Smooth muscle cell (in vitro differentiated cells): ENCODE results near the gene TSKU. TPM values are rescaled to one million over a fixed set of nuclear protein-coding genes. Genes with fewer than 3 reads are reported as not detected.
A peak's percentile ranks its signal among the peaks of the same experiment; 100 is the strongest.

Source experiments
- DNase-seq: peaks from one replicate; lab custom pipeline; 2025; ENCODE audit not compliant: unreplicated experiment; lab: John Stamatoyannopoulos, UW
- H2AFZ ChIP-seq: fragments of 200-600 bp; sonication (generic); 2 replicates; pipeline ENCODE4 v1.6.0; 2016; ENCODE audit warnings: antibody characterized with exemption, low read depth, mild to moderate bottlenecking
- H3F3A ChIP-seq: fragments of 200-600 bp; sonication (generic); 2 replicates; pipeline ENCODE4 v1.6.0; 2017; ENCODE audit warnings: antibody characterized with exemption, low read depth
- H3K27ac ChIP-seq: fragments of 200-600 bp; sonication (generic); 2 replicates; pipeline ENCODE4 v1.5.1; 2016; ENCODE audit warnings: low read depth, mild to moderate bottlenecking
- H3K27me3 ChIP-seq: fragments of 200-600 bp; sonication (generic); 2 replicates; pipeline ENCODE4 v1.6.1; 2016; ENCODE audit warnings: low read depth, mild to moderate bottlenecking
- H3K36me3 ChIP-seq: fragments of 200-600 bp; sonication (generic); 2 replicates; pipeline ENCODE4 v1.5.1; 2016; ENCODE audit warnings: low read depth
- H3K4me1 ChIP-seq: fragments of 200-600 bp; sonication (generic); 2 replicates; pipeline ENCODE4 v1.5.1; 2016; ENCODE audit warnings: low read depth
- H3K4me2 ChIP-seq: fragments of 200-600 bp; sonication (generic); 2 replicates; pipeline ENCODE4 v1.6.0; 2016; ENCODE audit warnings: mild to moderate bottlenecking
- H3K4me3 ChIP-seq: fragments of 200-600 bp; sonication (generic); 2 replicates; pipeline ENCODE4 v1.5.1; 2016; ENCODE audit warnings: mild to moderate bottlenecking
- H3K79me2 ChIP-seq: fragments of 200-600 bp; sonication (generic); 2 replicates; pipeline ENCODE4 v1.6.0; 2016; ENCODE audit warnings: low read depth, mild to moderate bottlenecking
- H3K9ac ChIP-seq: fragments of 200-600 bp; sonication (generic); 2 replicates; pipeline ENCODE4 v1.6.0; 2016; ENCODE audit warnings: low read depth
- H3K9me3 ChIP-seq: fragments of 200-600 bp; sonication (generic); replicated peaks from 2 replicates; pipeline ENCODE4 v1.5.1; 2016; ENCODE audit warnings: low read depth
- H4K20me1 ChIP-seq: fragments of 200-600 bp; sonication (generic); 2 replicates; pipeline ENCODE4 v1.6.0; 2016; ENCODE audit warnings: low read depth
- CTCF ChIP-seq: fragments of 200-600 bp; sonication (generic); IDR thresholded peaks from 2 replicates; pipeline ENCODE4 v1.5.1; 2017; ENCODE audit warnings: borderline replicate concordance, mild to moderate bottlenecking, antibody characterized with exemption; ENCODE audit not compliant: insufficient read depth, poor library complexity, severe bottlenecking
- WGBS: methylation state at CpG from one replicate; pipeline ENCODE4 v1.1.7; 2016; ENCODE audit warnings: low lambda C conversion rate; 5-methylcytosine and 5-hydroxymethylcytosine counted together
- polyA plus RNA-seq: library from polyadenylated mRNA; unstranded; fragments of >200 nt; fragmentation: Nextera tagmentation; extraction: Ambion mirVana; gene quantifications from 2 replicates; pipeline ENCODE4 v1.2.1, GENCODE V29; 2016
- total RNA-seq: library from RNA; depleted of rRNA; stranded (reverse); fragments of >200 nt; gene quantifications from 2 replicates; pipeline ENCODE4 v1.2.3, GENCODE V29; 2014

The TSKU gene
- total and polyA plus RNA-seq, 2 experiments from 2014 or later, result 75.2 to 144 TPM

GRCh38 chr11:76801225-76801624, 18.1 kb downstream of the TSKU start:
- Histone ChIP-seq H3K4me2 (peak overlapping the region; percentile 76), H3K27ac (peak overlapping the region; percentile 93), H3K36me3 (no peaks in the 10 kb centered on the region), H3K9me3 (no peaks in the 10 kb centered on the region), H2AFZ (no peak overlapping the region), H3K27me3 (no peaks in the 10 kb centered on the region), H3K4me3 (no peak overlapping the region), H3F3A (peaks cover 4% of the 10 kb centered on the region), H4K20me1 (peaks cover 27% of the 10 kb centered on the region), H3K9ac (peak overlapping the region; percentile 1), H3K4me1 (peaks cover 44% of the 10 kb centered on the region), H3K79me2 (peaks cover 14% of the 10 kb centered on the region)
- 49% methylated on average over 2 of the region's 2 CpGs for WGBS
- no peak for DNase-seq
- no peak for TF ChIP-seq CTCF

GRCh38 chr11:76801736-76802135, 18.6 kb downstream of the TSKU start:
- WGBS, result 19% methylated on average over 2 of the region's 2 CpGs
- no peaks in the 10 kb centered on the region for H3K9me3 ChIP-seq
- H3K27ac ChIP-seq, result peak overlapping the region; percentile 93
- H3F3A ChIP-seq, result peaks cover 4% of the 10 kb centered on the region
- no peak for DNase-seq
- TF ChIP-seq CTCF, result no peak
- peaks cover 22% of the 10 kb centered on the region for H4K20me1 ChIP-seq
- peak overlapping the region; percentile 76 for H3K4me2 ChIP-seq
- H3K9ac ChIP-seq, result no peak overlapping the region
- H3K4me3 ChIP-seq, result no peak overlapping the region
- no peak overlapping the region for H2AFZ ChIP-seq
- no peaks in the 10 kb centered on the region for H3K36me3 ChIP-seq
- H3K4me1 ChIP-seq, result peaks cover 49% of the 10 kb centered on the region
- H3K79me2 ChIP-seq, result peaks cover 10% of the 10 kb centered on the region
- H3K27me3 ChIP-seq, result no peaks in the 10 kb centered on the region

- Histone ChIP-seq H2AFZ (no peak overlapping the region), H3K36me3 (no peaks in the 10 kb centered on the region), H3K27ac (peak overlapping the region; percentile 93), H3K27me3 (no peaks in the 10 kb centered on the region), H3K79me2 (peaks cover 6% of the 10 kb centered on the region), H4K20me1 (peaks cover 18% of the 10 kb centered on the region), H3K4me3 (no peak overlapping the region), H3F3A (peaks cover 4% of the 10 kb centered on the region), H3K4me1 (peaks cover 53% of the 10 kb centered on the region), H3K9ac (peak overlapping the region; percentile 72), H3K9me3 (no peaks in the 10 kb centered on the region), H3K4me2 (peak overlapping the region; percentile 76)
- DNase-seq, result no peak
- 76% methylated on average over 3 of the region's 3 CpGs for WGBS
- no peak for TF ChIP-seq CTCF
These were observed 19.0 kb downstream of the TSKU start for GRCh38 chr11:76802151-76802550.

GRCh38 chr11:76802621-76803020, 19.5 kb downstream of the TSKU start:
- H3F3A ChIP-seq, result peaks cover 4% of the 10 kb centered on the region
- H3K4me1 ChIP-seq, result peaks cover 56% of the 10 kb centered on the region
- H3K36me3 ChIP-seq, result no peaks in the 10 kb centered on the region
- DNase-seq, result no peak
- WGBS, result 64% methylated on average over 4 of the region's 4 CpGs
- no peaks in the 10 kb centered on the region for H3K27me3 ChIP-seq
- H3K27ac ChIP-seq, result peak overlapping the region; percentile 93
- peaks cover 5% of the 10 kb centered on the region for H3K79me2 ChIP-seq
- peak overlapping the region; percentile 76 for H3K4me2 ChIP-seq
- no peaks in the 10 kb centered on the region for H3K9me3 ChIP-seq
- peaks cover 13% of the 10 kb centered on the region for H4K20me1 ChIP-seq
- H3K9ac ChIP-seq, result peak overlapping the region; percentile 72
- H3K4me3 ChIP-seq, result no peak overlapping the region
- no peak overlapping the region for H2AFZ ChIP-seq
- no peak for TF ChIP-seq CTCF
